ENCODE measurements around the gene MAP3K5. TPM values are rescaled to one million over a fixed set of nuclear protein-coding genes. Genes with fewer than 3 reads are reported as not detected.

Gene MAP3K5
- total RNA-seq, 1 donor from 2014 or later: 24.4 TPM

GRCh38 chr6:136549300-136550044, 242.8 kb downstream of the MAP3K5 start:
- no peak for TF ChIP-seq CTCF (IDR thresholded peaks at IDR 0.05)
- H3K27me3 Mint-ChIP-seq: peaks cover 40% of the 10 kb centered on the region
- ChIA-PET POLR2A (no interaction called here), CTCF (interaction anchor here (1.3 kb wide), 1 partner anchor 10 kb away, joined by 4 read pairs; no protein-coding TSS in a partner anchor)
- intact Hi-C loops (cut with micrococcal nuclease): loop anchor here (5.0 to 10.0 kb wide), 4 partner anchors 262 to 1095 kb away; partner anchors contain the start of genes BCLAF1 and MTFR2
- no peaks in the 10 kb centered on the region for H3K9me3 Mint-ChIP-seq
- H3K4me3 Mint-ChIP-seq: peak overlapping the region; percentile 71
- no peaks in the 10 kb centered on the region for H3K36me3 Mint-ChIP-seq (ENCODE audit: low read depth)
- ATAC-seq (ENCODE audit: low read depth) (no peak), DNase-seq (no peak)
- H3K4me1 Mint-ChIP-seq: peaks cover 9% of the 10 kb centered on the region
- no peak overlapping the region for H3K27ac Mint-ChIP-seq

- H3K27me3 Mint-ChIP-seq: peaks cover 43% of the 10 kb centered on the region
- CTCF ChIA-PET: no interaction called here
- H3K4me3 Mint-ChIP-seq: peak overlapping the region; percentile 71
- TF ChIP-seq CTCF (IDR thresholded peaks at IDR 0.05): no peak
- POLR2A ChIA-PET: no interaction called here
- peaks cover 9% of the 10 kb centered on the region for H3K4me1 Mint-ChIP-seq
- H3K27ac Mint-ChIP-seq: no peak overlapping the region
- H3K36me3 Mint-ChIP-seq (ENCODE audit: low read depth): no peaks in the 10 kb centered on the region
- no peaks in the 10 kb centered on the region for H3K9me3 Mint-ChIP-seq
- DNase-seq (no peak), ATAC-seq (ENCODE audit: low read depth) (no peak)
- intact Hi-C loops (cut with micrococcal nuclease): loop anchor here (5.0 kb wide), 1 partner anchor 261 kb away; the partner anchor contains the start of gene BCLAF1
These were observed 243.5 kb downstream of the MAP3K5 start for GRCh38 chr6:136548582-136549299.

- no peak for TF ChIP-seq CTCF (IDR thresholded peaks at IDR 0.05)
- ChIA-PET CTCF (no interaction called here), POLR2A (no interaction called here)
These were observed 244.4 kb downstream of the MAP3K5 start for GRCh38 chr6:136547871-136548270.

GRCh38 chr6:136547336-136547735, 244.9 kb downstream of the MAP3K5 start:
- ChIA-PET POLR2A (no interaction called here), CTCF (no interaction called here)
- Mint-ChIP-seq H3K27ac (no peak overlapping the region), H3K4me1 (peaks cover 9% of the 10 kb centered on the region), H3K36me3 (ENCODE audit: low read depth) (no peaks in the 10 kb centered on the region), H3K9me3 (no peaks in the 10 kb centered on the region), H3K27me3 (peaks cover 45% of the 10 kb centered on the region), H3K4me3 (no peak overlapping the region)
- intact Hi-C loops (cut with micrococcal nuclease): loop anchor here (5.0 kb wide), 1 partner anchor 260 kb away; the partner anchor contains the start of gene BCLAF1
- no peak for TF ChIP-seq CTCF (IDR thresholded peaks at IDR 0.05)
- DNase-seq (no peak), ATAC-seq (ENCODE audit: low read depth) (no peak)

More at GRCh38 chr6:136547871-136548270, 244.4 kb downstream of the MAP3K5 start:
- peaks cover 9% of the 10 kb centered on the region for H3K4me1 Mint-ChIP-seq
- H3K27ac Mint-ChIP-seq: no peak overlapping the region
- no peaks in the 10 kb centered on the region for H3K9me3 Mint-ChIP-seq
- DNase-seq (no peak), ATAC-seq (ENCODE audit: low read depth) (no peak)
- H3K4me3 Mint-ChIP-seq: no peak overlapping the region
- intact Hi-C loops (cut with micrococcal nuclease): loop anchor here (5.0 kb wide), 1 partner anchor 261 kb away; the partner anchor contains the start of gene BCLAF1
- peaks cover 45% of the 10 kb centered on the region for H3K27me3 Mint-ChIP-seq
- H3K36me3 Mint-ChIP-seq (ENCODE audit: low read depth): no peaks in the 10 kb centered on the region

- no peak overlapping the region for H3K4me3 Mint-ChIP-seq
- CTCF ChIA-PET: no interaction called here
- peaks cover 9% of the 10 kb centered on the region for H3K4me1 Mint-ChIP-seq
- no peaks in the 10 kb centered on the region for H3K36me3 Mint-ChIP-seq (ENCODE audit: low read depth)
- POLR2A ChIA-PET: no interaction called here
- peaks cover 45% of the 10 kb centered on the region for H3K27me3 Mint-ChIP-seq
- no peak overlapping the region for H3K27ac Mint-ChIP-seq
- no peak for TF ChIP-seq CTCF (IDR thresholded peaks at IDR 0.05)
- H3K9me3 Mint-ChIP-seq: no peaks in the 10 kb centered on the region
- intact Hi-C loops (cut with micrococcal nuclease): loop anchor here (5.0 kb wide), 1 partner anchor 259 kb away; the partner anchor contains the start of gene BCLAF1
- no peak for ATAC-seq (ENCODE audit: low read depth)
- no peak for DNase-seq
These were observed 245.9 kb downstream of the MAP3K5 start for GRCh38 chr6:136546331-136546730.
